ENCODE measurements around the gene C10orf90.

The C10orf90 gene

GRCh38 chr10:126480648-126481047, 189.8 kb downstream of the C10orf90 start:
- Histone ChIP-seq H3K4me3 (replicated peaks; ENCODE audit: insufficient read depth, low read length) (no peak overlapping the region), H3K27me3 (ENCODE audit: insufficient read depth, poor library complexity, severe bottlenecking) (no peaks in the 10 kb centered on the region), H3K27ac (replicated peaks) (no peak overlapping the region)
- TF ChIP-seq SPI1 (IDR thresholded peaks at IDR 0.05; ENCODE audit: borderline replicate concordance, low read depth) = no peak
- no peak for DNase-seq (ENCODE audit: low read depth in 1 of 2, low spot score in 1 of 2)

DNA sequence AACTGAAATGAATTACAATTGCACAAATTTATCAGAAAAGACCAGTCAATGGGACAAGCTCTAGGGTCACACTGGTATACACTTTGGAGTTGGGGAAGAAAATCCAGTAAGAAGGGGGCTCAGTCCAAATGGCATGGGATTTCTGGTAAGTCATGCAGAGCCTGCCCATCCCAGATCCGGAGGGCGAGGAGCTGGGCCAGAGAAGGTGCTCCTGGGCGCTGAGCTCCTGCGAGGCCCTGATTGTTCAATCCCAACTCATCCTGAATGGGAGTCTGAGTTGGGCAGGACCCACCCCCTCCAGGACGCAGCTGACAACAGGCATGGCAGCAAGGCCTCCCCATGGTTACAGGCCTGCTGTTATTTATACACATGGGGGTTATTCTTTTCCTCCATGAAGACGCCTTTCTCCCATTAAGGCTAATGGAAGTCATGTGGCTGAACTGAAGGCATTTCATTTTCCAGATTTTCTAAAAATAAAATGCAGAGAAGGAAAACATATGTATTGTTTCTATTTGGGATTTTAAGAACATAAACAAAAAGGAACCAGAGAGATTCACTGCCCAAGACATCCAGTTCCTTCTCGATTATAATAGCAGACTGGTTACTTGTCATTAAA, 191.1 kb downstream of the C10orf90 start:
- TF ChIP-seq SPI1 (IDR thresholded peaks at IDR 0.05; ENCODE audit: borderline replicate concordance, low read depth) (no peak), CTCF (IDR thresholded peaks at IDR 0.05; ENCODE audit: insufficient read depth, low read length) (no peak), REST (IDR thresholded peaks at IDR 0.05; ENCODE audit: insufficient replicate concordance, low read depth) (no peak), POLR2AphosphoS5 (IDR thresholded peaks at IDR 0.05; ENCODE audit: low read depth) (no peak), GABPA (IDR thresholded peaks at IDR 0.05; ENCODE audit: low read depth) (no peak)
- Histone ChIP-seq H3K27ac (replicated peaks) (no peak overlapping the region), H3K4me3 (replicated peaks; ENCODE audit: insufficient read depth, low read length) (no peak overlapping the region), H3K27me3 (ENCODE audit: insufficient read depth, poor library complexity, severe bottlenecking) (no peaks in the 10 kb centered on the region)
- DNase-seq (ENCODE audit: low read depth in 1 of 2, low spot score in 1 of 2) = no peak

DNA sequence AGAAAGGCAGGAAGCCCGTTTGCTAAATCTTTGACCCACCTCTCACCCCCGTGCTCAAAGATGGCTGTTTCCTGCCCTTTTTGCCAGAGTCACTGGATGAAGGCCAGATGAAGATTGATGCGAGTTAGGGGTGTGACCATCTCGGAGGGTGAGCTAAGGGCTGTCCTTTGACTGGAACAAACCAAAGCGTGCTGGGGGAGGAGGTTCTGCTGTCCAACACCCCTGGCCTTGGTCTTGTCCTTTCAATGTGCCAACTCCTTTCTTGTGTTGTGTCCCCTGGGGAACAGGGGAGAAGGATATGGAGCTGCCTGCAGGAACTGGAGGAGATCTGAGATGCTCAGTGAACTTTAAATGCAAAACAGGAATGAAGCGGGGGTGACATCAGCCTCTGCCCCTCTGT, 191.9 kb downstream of the C10orf90 start:
- no peak for DNase-seq (ENCODE audit: low read depth in 1 of 2, low spot score in 1 of 2)
- TF ChIP-seq GABPA (IDR thresholded peaks at IDR 0.05; ENCODE audit: low read depth) (no peak), CTCF (IDR thresholded peaks at IDR 0.05; ENCODE audit: insufficient read depth, low read length) (no peak), REST (IDR thresholded peaks at IDR 0.05; ENCODE audit: insufficient replicate concordance, low read depth) (no peak), POLR2AphosphoS5 (IDR thresholded peaks at IDR 0.05; ENCODE audit: low read depth) (no peak), SPI1 (IDR thresholded peaks at IDR 0.05; ENCODE audit: borderline replicate concordance, low read depth) (no peak)
- Histone ChIP-seq H3K4me3 (replicated peaks; ENCODE audit: insufficient read depth, low read length) (no peak overlapping the region), H3K27me3 (ENCODE audit: insufficient read depth, poor library complexity, severe bottlenecking) (no peaks in the 10 kb centered on the region), H3K27ac (replicated peaks) (no peak overlapping the region)

DNA sequence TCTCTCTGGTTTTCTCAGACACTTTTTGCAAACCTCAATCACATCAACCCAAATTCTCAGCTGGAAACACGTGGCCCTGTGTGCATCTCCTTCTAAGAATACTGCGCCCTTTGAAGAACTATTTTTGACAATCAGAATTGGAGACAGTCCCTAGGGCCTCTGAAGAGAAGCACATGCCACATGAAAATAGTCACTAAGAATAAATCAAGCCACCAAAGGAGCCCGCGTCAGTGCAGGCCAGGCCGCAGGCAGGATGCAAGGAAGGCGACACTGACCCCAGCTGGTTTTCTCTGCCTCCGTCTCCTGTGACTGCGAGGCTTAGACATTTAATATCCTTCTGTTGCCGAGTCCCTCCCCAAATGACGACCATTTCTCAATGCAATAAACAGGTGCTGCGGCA, 194.2 kb downstream of the C10orf90 start:
- no peak overlapping the region for H3K27ac ChIP-seq (replicated peaks)
- no peak for TF ChIP-seq SPI1 (IDR thresholded peaks at IDR 0.05; ENCODE audit: borderline replicate concordance, low read depth)
- no peak for TF ChIP-seq GABPA (IDR thresholded peaks at IDR 0.05; ENCODE audit: low read depth)
- TF ChIP-seq REST (IDR thresholded peaks at IDR 0.05; ENCODE audit: insufficient replicate concordance, low read depth) = no peak
- no peaks in the 10 kb centered on the region for H3K27me3 ChIP-seq (ENCODE audit: insufficient read depth, poor library complexity, severe bottlenecking)
- no peak for DNase-seq (ENCODE audit: low read depth in 1 of 2, low spot score in 1 of 2)
- H3K4me3 ChIP-seq (replicated peaks; ENCODE audit: insufficient read depth, low read length) = no peak overlapping the region

Data from HL-60 (cell line).